ENCODE results near the gene MYO1B.

The MYO1B gene

DNA sequence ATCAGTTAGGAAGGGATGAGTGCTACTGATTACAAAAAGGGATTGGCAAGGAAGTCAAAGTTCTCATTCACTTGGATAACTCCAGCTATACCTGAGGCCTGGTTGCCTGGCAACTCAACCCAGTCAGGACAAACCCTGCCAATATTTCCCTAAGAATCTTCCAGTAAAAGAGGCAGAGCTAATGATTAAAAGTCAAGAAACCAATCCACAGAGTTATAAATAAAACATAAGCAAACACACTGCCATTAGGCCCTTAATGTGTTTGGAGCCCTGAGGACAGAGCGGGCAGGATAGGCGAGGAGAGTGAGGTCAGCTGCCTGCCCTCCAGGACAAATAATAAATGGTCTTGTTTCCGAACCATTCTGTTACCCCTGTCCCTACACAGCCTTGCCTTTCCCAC is 217.2 kb downstream of the MYO1B start:
- no peak for DNase-seq (ENCODE audit: low read depth)

DNA sequence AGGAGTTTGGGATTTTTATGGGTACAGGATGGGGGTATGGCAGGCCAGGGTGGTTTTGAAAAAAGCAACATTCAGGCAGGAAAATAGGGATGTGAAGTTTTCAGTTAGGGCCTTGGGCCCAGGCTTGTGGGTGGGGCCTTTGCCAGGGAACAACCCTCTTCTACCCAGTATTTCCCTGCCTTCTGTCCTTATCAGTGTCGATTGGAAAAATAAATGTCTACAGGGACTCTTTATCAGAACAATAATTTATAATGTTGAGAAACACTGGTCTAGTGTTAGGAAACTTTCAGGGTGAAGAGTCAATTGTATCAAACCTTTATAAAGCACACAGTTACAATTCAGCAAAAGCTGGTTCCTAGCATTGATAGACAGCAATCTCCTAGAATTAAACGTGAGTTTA is 218.6 kb downstream of the MYO1B start:
- DNase-seq (ENCODE audit: low read depth) = no peak

DNA sequence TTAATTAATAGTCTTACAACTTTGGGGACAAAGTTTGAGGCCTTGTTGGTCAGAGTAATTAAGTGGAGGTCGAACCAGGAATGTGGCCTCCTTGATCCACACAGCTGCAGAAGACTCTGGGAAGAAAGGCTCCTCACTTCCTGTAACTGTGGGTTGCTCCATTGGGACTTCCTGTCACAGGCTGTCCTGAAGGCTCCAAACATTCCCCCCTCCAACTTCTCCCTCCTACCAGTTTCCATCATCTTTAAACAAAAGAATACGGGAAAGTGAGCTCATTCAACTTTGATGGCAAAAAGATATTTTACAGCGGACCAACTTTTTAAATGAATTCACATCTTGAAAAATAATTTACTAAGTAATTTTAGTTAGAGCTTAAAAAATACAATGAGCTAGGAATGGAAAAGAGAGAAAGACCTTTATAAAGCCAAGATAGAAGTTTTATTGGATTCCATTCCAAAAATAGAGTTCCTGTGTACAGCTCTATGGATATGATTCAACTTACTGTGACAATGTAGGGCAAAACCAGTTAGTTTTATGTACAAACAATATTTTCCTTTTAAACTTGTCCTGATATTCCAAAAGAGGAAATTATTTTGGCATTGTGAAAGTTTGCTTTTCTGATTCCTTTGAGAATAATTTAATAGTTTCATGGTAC is 220.7 kb downstream of the MYO1B start:
- no peak for DNase-seq (ENCODE audit: low read depth)

DNA sequence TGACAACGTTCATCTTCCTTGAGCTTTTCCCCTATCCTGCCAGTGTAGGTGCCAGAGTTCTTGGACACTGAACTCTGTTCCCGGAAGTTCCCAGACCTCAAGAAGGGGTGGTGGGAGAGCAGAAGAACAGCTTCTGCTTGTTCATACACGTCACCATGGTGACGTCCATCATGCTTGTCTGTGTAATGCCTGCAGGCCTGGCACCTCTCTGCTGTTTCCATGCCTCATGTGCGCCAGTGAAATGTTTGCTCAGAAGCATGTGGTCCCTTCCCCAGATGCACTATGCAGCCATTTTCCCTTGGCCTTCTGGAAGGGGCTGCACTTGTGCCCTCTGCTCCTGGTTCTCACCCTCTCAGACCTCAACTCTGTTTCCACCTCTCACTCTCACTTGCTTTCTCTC is 221.9 kb downstream of the MYO1B start:
- DNase-seq (ENCODE audit: low read depth) = no peak

DNA sequence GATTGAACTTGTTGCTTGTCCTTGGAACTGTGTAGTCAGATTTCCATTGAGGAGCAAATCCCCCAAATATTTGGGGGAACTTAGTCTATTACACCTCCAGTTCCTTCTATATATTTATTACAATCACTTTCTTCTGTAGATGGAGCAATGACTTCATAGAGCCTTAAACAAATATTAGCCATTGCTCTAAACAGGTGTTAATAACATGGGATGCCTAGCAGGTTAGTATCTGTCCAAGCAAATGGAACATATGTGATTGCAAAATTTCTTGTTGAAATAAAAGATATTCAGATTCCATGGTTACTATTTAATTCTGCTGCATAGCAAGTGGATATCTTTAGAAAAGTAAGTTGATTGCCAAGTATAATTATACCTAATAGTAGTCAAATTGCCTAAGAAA is 225.1 kb downstream of the MYO1B start:
- DNase-seq (ENCODE audit: low read depth) = no peak

DNA sequence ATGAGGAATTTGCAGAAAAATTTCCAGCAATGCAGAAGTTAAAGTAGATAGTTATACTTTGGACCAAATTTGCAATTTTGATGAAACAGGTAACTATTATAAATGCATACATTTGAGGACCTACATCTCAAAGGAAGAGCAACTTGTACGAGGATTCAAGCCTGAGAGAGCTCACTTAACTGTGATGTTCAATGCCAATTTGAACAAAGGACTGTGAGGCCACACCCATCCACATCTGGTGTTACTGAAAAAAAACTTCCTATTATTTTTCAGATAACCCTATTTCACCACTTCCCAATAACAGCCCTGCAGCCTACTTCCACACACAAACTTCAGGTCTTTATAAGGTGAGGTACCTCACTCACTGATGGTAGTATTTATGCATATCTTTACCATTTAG is 229.3 kb downstream of the MYO1B start:
- DNase-seq (ENCODE audit: low read depth) = no peak

Measured in stimulated activated CD8-positive, alpha-beta memory T cell treated with anti-CD3 and anti-CD28 coated beads, Interleukin-12 subunit alpha, Interleukin-12 subunit beta, amount 100 ng/mL, for 1 hour (primary cell).